Peyer's patch (tissue), 4 donors: Measurements from ENCODE around the gene NOX5.

Experiments used
- CTCF ChIP-seq, 6 experiments: fragments of 450-650 bp in 4 of 6; fragments of 200-600 bp in 2 of 6; sonication (generic) in 1 of 6; IDR thresholded peaks; one replicate each; pipeline ENCODE4 v1.5.1; 2017 to 2019; ENCODE audit warnings: antibody characterized with exemption in 6 of 6, mild to moderate bottlenecking in 3 of 6, moderate library complexity in 1 of 6
- POLR2A ChIP-seq, 2 donors: fragments of 450-650 bp; IDR thresholded peaks; one replicate each; pipeline ENCODE4 v1.5.1; 2017; ENCODE audit warnings: antibody characterized with exemption in 2 of 2, mild to moderate bottlenecking in 2 of 2, moderate library complexity in 2 of 2

GRCh38 chr15:68972201-68973065 lies 42.1 kb upstream of the NOX5 start:
- no peak for TF ChIP-seq CTCF (IDR thresholded peaks at IDR 0.05)
- no peak for TF ChIP-seq POLR2A (IDR thresholded peaks at IDR 0.05)
